Measurements from ENCODE around the gene KNG1.

GRCh38 chr3:186683979-186684378, 33.2 kb upstream of the KNG1 start:
- no peak for TF ChIP-seq CHD2 (IDR thresholded peaks at IDR 0.05; ENCODE audit: low read length, partially characterized antibody)
- no peak for TF ChIP-seq NR3C1 (IDR thresholded peaks at IDR 0.05)
- no peak for TF ChIP-seq RAD21 (conservative IDR thresholded peaks at IDR 0.05 in 1 of 2, IDR thresholded peaks at IDR 0.05 in 1 of 2)
- TF ChIP-seq CEBPB (IDR thresholded peaks at IDR 0.05), result no peak
- no peak for TF ChIP-seq PHF8 (IDR thresholded peaks at IDR 0.05; ENCODE audit: borderline replicate concordance, low read depth)
- TF ChIP-seq HOXB5 (CRISPR knock-in tag; IDR thresholded peaks at IDR 0.05), result no peak
- no peak for TF ChIP-seq POLR2A (IDR thresholded peaks at IDR 0.05; ENCODE audit: low read length)
- TF ChIP-seq CHD4 (IDR thresholded peaks at IDR 0.05; ENCODE audit: borderline replicate concordance), result no peak
- TF ChIP-seq, protein P1, sequence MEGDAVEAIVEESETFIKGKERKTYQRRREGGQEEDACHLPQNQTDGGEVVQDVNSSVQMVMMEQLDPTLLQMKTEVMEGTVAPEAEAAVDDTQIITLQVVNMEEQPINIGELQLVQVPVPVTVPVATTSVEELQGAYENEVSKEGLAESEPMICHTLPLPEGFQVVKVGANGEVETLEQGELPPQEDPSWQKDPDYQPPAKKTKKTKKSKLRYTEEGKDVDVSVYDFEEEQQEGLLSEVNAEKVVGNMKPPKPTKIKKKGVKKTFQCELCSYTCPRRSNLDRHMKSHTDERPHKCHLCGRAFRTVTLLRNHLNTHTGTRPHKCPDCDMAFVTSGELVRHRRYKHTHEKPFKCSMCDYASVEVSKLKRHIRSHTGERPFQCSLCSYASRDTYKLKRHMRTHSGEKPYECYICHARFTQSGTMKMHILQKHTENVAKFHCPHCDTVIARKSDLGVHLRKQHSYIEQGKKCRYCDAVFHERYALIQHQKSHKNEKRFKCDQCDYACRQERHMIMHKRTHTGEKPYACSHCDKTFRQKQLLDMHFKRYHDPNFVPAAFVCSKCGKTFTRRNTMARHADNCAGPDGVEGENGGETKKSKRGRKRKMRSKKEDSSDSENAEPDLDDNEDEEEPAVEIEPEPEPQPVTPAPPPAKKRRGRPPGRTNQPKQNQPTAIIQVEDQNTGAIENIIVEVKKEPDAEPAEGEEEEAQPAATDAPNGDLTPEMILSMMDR (IDR thresholded peaks at IDR 0.05), result no peak
- TF ChIP-seq, protein P2, sequence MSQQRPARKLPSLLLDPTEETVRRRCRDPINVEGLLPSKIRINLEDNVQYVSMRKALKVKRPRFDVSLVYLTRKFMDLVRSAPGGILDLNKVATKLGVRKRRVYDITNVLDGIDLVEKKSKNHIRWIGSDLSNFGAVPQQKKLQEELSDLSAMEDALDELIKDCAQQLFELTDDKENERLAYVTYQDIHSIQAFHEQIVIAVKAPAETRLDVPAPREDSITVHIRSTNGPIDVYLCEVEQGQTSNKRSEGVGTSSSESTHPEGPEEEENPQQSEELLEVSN (IDR thresholded peaks at IDR 0.05; ENCODE audit: borderline replicate concordance, low read depth), result no peak
- no peak for TF ChIP-seq RFX5 (IDR thresholded peaks at IDR 0.05)
- TF ChIP-seq, protein P3, sequence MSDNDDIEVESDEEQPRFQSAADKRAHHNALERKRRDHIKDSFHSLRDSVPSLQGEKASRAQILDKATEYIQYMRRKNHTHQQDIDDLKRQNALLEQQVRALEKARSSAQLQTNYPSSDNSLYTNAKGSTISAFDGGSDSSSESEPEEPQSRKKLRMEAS (IDR thresholded peaks at IDR 0.05), result no peak

Measured in A549 (cell line).